PC-3 (cell line): Measurements from ENCODE around the gene CKB.

Experiments used
- EZH2 ChIP-seq: fragments of 300-600 bp; sonication (generic); IDR thresholded peaks from one replicate; pipeline ENCODE4 v1.6.1; 2017; ENCODE audit warnings: antibody characterized with exemption, mild to moderate bottlenecking, low read length; ENCODE audit not compliant: unreplicated experiment
- EZH2phosphoT487 ChIP-seq: fragments of 300-600 bp; sonication (generic); IDR thresholded peaks from 2 replicates; pipeline ENCODE4 v1.6.1; 2018; ENCODE audit warnings: mild to moderate bottlenecking, antibody characterized with exemption, low read length, borderline replicate concordance
- TF ChIP-seq, protein P1 (sequence below): fragments of 300-600 bp; sonication (generic); conservative IDR thresholded peaks from 2 replicates; pipeline ENCODE4 v1.5.1; 2017; ENCODE audit warnings: antibody characterized with exemption, low read depth, mild to moderate bottlenecking, low read length

DNA sequence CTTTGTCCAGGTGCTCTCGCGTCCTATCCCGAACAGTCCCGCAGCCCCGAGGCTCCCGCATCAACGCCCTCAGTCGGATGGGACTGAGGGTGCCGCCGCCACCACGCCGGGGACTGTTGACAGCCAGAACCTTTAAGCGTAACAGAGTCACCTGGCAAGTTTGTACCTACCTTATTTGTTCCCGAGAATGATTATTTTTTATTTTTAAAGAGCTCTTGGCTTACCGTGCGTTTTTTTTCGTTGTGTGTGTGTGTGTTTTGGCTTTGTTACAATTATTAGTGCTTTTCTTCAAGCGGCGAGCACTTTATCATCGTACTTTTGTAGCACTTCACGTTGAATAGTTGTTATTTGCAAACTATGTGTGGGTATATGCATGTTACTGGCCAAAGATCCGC is 40.6 kb upstream of the CKB start:
- TF ChIP-seq, protein P1, sequence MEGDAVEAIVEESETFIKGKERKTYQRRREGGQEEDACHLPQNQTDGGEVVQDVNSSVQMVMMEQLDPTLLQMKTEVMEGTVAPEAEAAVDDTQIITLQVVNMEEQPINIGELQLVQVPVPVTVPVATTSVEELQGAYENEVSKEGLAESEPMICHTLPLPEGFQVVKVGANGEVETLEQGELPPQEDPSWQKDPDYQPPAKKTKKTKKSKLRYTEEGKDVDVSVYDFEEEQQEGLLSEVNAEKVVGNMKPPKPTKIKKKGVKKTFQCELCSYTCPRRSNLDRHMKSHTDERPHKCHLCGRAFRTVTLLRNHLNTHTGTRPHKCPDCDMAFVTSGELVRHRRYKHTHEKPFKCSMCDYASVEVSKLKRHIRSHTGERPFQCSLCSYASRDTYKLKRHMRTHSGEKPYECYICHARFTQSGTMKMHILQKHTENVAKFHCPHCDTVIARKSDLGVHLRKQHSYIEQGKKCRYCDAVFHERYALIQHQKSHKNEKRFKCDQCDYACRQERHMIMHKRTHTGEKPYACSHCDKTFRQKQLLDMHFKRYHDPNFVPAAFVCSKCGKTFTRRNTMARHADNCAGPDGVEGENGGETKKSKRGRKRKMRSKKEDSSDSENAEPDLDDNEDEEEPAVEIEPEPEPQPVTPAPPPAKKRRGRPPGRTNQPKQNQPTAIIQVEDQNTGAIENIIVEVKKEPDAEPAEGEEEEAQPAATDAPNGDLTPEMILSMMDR = no peak
- TF ChIP-seq EZH2phosphoT487 (no peak), EZH2 (no peak)
